Osteocyte (in vitro differentiated cells): ENCODE data around the gene OR6S1. TPM values are rescaled to one million over a fixed set of nuclear protein-coding genes. Genes with fewer than 3 reads are reported as not detected.

Experiments
- DNase-seq: peaks from one replicate; pipeline ENCODE4 v3.0.0; 2021; ENCODE audit warnings: mixed read lengths; ENCODE audit not compliant: unreplicated experiment; ENCODE audit errors: extremely low spot score
- H3K27ac Mint-ChIP-seq: one replicate; pipeline ENCODE4 v1.8.0; 2021; ENCODE audit warnings: mild to moderate bottlenecking, mixed read lengths; ENCODE audit not compliant: unreplicated experiment
- H3K27me3 Mint-ChIP-seq: one replicate; pipeline ENCODE4 v1.8.0; 2021; ENCODE audit warnings: mixed read lengths; ENCODE audit not compliant: unreplicated experiment
- H3K36me3 Mint-ChIP-seq: one replicate; pipeline ENCODE4 v1.8.0; 2021; ENCODE audit warnings: mixed read lengths; ENCODE audit not compliant: unreplicated experiment
- H3K4me1 Mint-ChIP-seq: one replicate; pipeline ENCODE4 v1.8.0; 2021; ENCODE audit warnings: mixed read lengths; ENCODE audit not compliant: unreplicated experiment
- H3K4me3 Mint-ChIP-seq: one replicate; pipeline ENCODE4 v1.8.0; 2021; ENCODE audit warnings: mild to moderate bottlenecking, moderate library complexity, mixed read lengths; ENCODE audit not compliant: unreplicated experiment
- H3K9me3 Mint-ChIP-seq: one replicate; pipeline ENCODE4 v1.8.0; 2021; ENCODE audit warnings: mixed read lengths; ENCODE audit not compliant: unreplicated experiment
- CTCF ChIP-seq: fragments of 200-600 bp; sonication (generic); IDR thresholded peaks from 2 replicates; pipeline ENCODE4 v1.5.0; 2021; ENCODE audit warnings: antibody characterized with exemption, mild to moderate bottlenecking, moderate library complexity
- total RNA-seq: library from RNA; stranded (reverse); gene quantifications from 2 replicates; pipeline ENCODE4 v1.2.1, GENCODE V29; 2021

The OR6S1 gene
- total RNA-seq, 1 donor from 2014 or later: not detected

DNA sequence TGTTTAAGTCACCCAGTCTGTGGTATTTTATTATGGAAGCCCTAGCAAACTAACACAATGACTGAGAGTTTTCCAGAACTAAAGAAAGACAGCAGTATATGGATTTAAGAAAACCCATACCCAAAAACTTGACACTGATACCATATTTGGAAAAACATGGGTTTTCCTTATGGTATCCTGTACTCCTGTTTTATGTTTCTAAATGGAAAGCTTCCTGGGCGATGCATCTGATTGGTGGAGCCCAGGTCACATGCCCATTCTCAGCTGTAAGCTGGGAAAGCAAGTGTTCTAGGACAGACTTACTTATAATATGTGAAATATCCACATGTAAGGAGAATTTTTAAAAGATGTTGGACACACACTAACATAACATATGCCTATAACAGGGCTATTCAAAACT is 38.4 kb upstream of the OR6S1 start:
- H3K36me3 Mint-ChIP-seq: no peaks in the 10 kb centered on the region
- TF ChIP-seq CTCF: no peak
- H3K9me3 Mint-ChIP-seq: no peaks in the 10 kb centered on the region
- no peak for DNase-seq
- H3K4me1 Mint-ChIP-seq: peaks cover 17% of the 10 kb centered on the region
- H3K27me3 Mint-ChIP-seq: peaks cover 10% of the 10 kb centered on the region
- H3K27ac Mint-ChIP-seq: no peak overlapping the region
- no peak overlapping the region for H3K4me3 Mint-ChIP-seq

GRCh38 chr14:20676072-20676471 is 34.6 kb upstream of the OR6S1 start:
- Mint-ChIP-seq H3K27ac (no peak overlapping the region), H3K9me3 (no peaks in the 10 kb centered on the region), H3K4me3 (no peak overlapping the region), H3K4me1 (peaks cover 10% of the 10 kb centered on the region), H3K36me3 (no peaks in the 10 kb centered on the region), H3K27me3 (peaks cover 19% of the 10 kb centered on the region)
- TF ChIP-seq CTCF: no peak
- no peak for DNase-seq

- DNase-seq: no peak
- Mint-ChIP-seq H3K36me3 (no peaks in the 10 kb centered on the region), H3K9me3 (no peaks in the 10 kb centered on the region), H3K4me3 (no peak overlapping the region), H3K27me3 (peaks cover 19% of the 10 kb centered on the region), H3K27ac (no peak overlapping the region), H3K4me1 (peaks cover 5% of the 10 kb centered on the region)
- TF ChIP-seq CTCF: no peak
Observed at GRCh38 chr14:20675669-20676068, 34.2 kb upstream of the OR6S1 start.

GRCh38 chr14:20671597-20672283 is 30.2 kb upstream of the OR6S1 start:
- Mint-ChIP-seq H3K4me3 (no peak overlapping the region), H3K4me1 (no peaks in the 10 kb centered on the region), H3K27me3 (peaks cover 33% of the 10 kb centered on the region), H3K36me3 (no peaks in the 10 kb centered on the region), H3K27ac (no peak overlapping the region), H3K9me3 (no peaks in the 10 kb centered on the region)
- no peak for DNase-seq
- no peak for TF ChIP-seq CTCF

DNA sequence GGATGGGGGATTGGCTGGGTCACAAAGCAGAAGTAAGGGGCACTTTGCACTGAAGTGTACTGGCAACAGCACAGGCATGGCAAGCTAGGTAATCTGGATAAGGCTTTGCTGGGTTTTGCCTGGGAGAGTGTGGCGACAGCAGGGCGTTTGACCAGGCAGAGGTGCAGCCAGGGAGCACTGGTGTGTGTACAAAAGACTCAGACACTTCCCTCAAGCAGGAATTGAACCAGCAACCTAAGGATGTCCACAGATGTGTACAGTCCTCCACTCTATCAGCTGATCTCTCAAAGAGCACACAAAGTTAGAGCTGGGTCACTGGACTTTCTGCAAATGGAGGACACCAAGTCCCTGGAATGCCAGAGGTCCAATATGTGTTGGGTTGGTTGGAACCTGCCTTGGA is 27.5 kb upstream of the OR6S1 start:
- Mint-ChIP-seq H3K4me3 (no peak overlapping the region), H3K4me1 (no peaks in the 10 kb centered on the region), H3K27me3 (peaks cover 45% of the 10 kb centered on the region), H3K27ac (no peak overlapping the region), H3K9me3 (no peaks in the 10 kb centered on the region), H3K36me3 (no peaks in the 10 kb centered on the region)
- TF ChIP-seq CTCF: no peak
- no peak for DNase-seq
